CD14-positive monocyte (primary cell): ENCODE data around the gene SLC7A10. TPM values are rescaled to one million over a fixed set of nuclear protein-coding genes. Genes with fewer than 3 reads are reported as not detected.

Experiments used
- DNase-seq, 3 donors: peaks; one replicate each; pipeline ENCODE4 v3.0.0-alpha.2; 2011 to 2022
- H2AFZ ChIP-seq: 2 replicates; pipeline ENCODE4 v1.6.0; 2012; ENCODE audit warnings: mild to moderate bottlenecking, low read depth, low read length, inconsistent platforms; ENCODE audit not compliant: insufficient read depth, poor library complexity, severe bottlenecking
- H3K27ac ChIP-seq, 2 donors: 1 replicate in 1 of 2; 2 replicates in 1 of 2; pipeline ENCODE4 v1.5.1; 2012 to 2013; ENCODE audit warnings: low read length in 2 of 2, control low read depth in 1 of 2, inconsistent platforms in 1 of 2, low read depth in 1 of 2, mild to moderate bottlenecking in 1 of 2
- H3K27me3 ChIP-seq, 2 donors: one replicate each; pipeline versions ENCODE4 v1.6.0 to v1.6.1; 2011 to 2013; ENCODE audit warnings: low read length in 2 of 2; ENCODE audit not compliant: control insufficient read depth in 2 of 2, insufficient read depth in 2 of 2
- H3K36me3 ChIP-seq, 2 donors: replicated peaks in 1 of 2; 1 replicate in 1 of 2; 2 replicates in 1 of 2; pipeline versions ENCODE4 v1.5.1 to v1.6.1; 2012 to 2013; ENCODE audit warnings: low read length in 2 of 2, control low read depth in 1 of 2, inconsistent platforms in 1 of 2, mild to moderate bottlenecking in 1 of 2; ENCODE audit not compliant: insufficient read depth in 2 of 2, control insufficient read depth in 1 of 2
- H3K4me1 ChIP-seq, 2 donors: 1 replicate in 1 of 2; 2 replicates in 1 of 2; pipeline versions ENCODE4 v1.5.1 to v1.6.1; 2012 to 2013; ENCODE audit warnings: low read length in 2 of 2, control low read depth in 1 of 2, inconsistent platforms in 1 of 2, mild to moderate bottlenecking in 1 of 2, moderate library complexity in 1 of 2; ENCODE audit not compliant: insufficient read depth in 2 of 2, control insufficient read depth in 1 of 2
- H3K4me2 ChIP-seq: replicated peaks from 2 replicates; pipeline ENCODE3; 2012; ENCODE audit warnings: low read length, moderate library complexity, mild to moderate bottlenecking; ENCODE audit not compliant: poor library complexity, severe bottlenecking; ENCODE audit errors: extremely low read depth
- H3K4me3 ChIP-seq, 3 experiments: fragments of 200-600 bp in 1 of 3; sonication (generic) in 1 of 3; replicated peaks in 1 of 3; 1 replicate in 2 of 3; 2 replicates in 1 of 3; pipeline ENCODE4 v1.5.1; 2011 to 2013; ENCODE audit warnings: low read length in 3 of 3, mild to moderate bottlenecking in 3 of 3, control low read depth in 2 of 3, low read depth in 2 of 3, inconsistent platforms in 1 of 3, moderate library complexity in 1 of 3
- H3K79me2 ChIP-seq: 2 replicates; pipeline ENCODE4 v1.6.0; 2012; ENCODE audit warnings: mild to moderate bottlenecking, control low read depth, inconsistent platforms, low read length, moderate library complexity; ENCODE audit not compliant: insufficient read depth
- H3K9ac ChIP-seq: 2 replicates; pipeline ENCODE4 v1.6.0; 2017; ENCODE audit warnings: low read length, mild to moderate bottlenecking; ENCODE audit not compliant: insufficient read depth, poor library complexity, severe bottlenecking
- H3K9me3 ChIP-seq, 2 donors: replicated peaks in 1 of 2; 1 replicate in 1 of 2; 2 replicates in 1 of 2; pipeline versions ENCODE4 v1.5.1 to v1.6.1; 2012 to 2013; ENCODE audit warnings: low read length in 2 of 2, control low read depth in 1 of 2; ENCODE audit not compliant: control insufficient read depth in 1 of 2, insufficient read depth in 1 of 2
- H4K20me1 ChIP-seq: 2 replicates; pipeline ENCODE4 v1.6.0; 2012; ENCODE audit warnings: mild to moderate bottlenecking, low read length, control low read depth, moderate library complexity; ENCODE audit not compliant: insufficient read depth
- H3K27ac Mint-ChIP-seq, 7 donors: one replicate each; pipeline ENCODE4 v1.8.0; 2020; ENCODE audit warnings: mild to moderate bottlenecking in 7 of 7, mixed read lengths in 7 of 7, moderate library complexity in 6 of 7, inconsistent platforms in 2 of 7
- H3K27me3 Mint-ChIP-seq, 3 donors: one replicate each; pipeline ENCODE4 v1.8.0; 2021 to 2022; ENCODE audit warnings: low read depth in 3 of 3, mild to moderate bottlenecking in 3 of 3, mixed read lengths in 3 of 3, moderate library complexity in 3 of 3, inconsistent platforms in 1 of 3
- H3K36me3 Mint-ChIP-seq, 2 donors: one replicate each; pipeline ENCODE4 v1.8.0; 2020; ENCODE audit warnings: mixed read lengths in 2 of 2, inconsistent platforms in 1 of 2, mild to moderate bottlenecking in 1 of 2
- H3K4me1 Mint-ChIP-seq: one replicate; pipeline ENCODE4 v1.8.0; 2020; ENCODE audit warnings: mild to moderate bottlenecking, mixed read lengths
- H3K4me3 Mint-ChIP-seq, 2 donors: one replicate each; pipeline ENCODE4 v1.8.0; 2020; ENCODE audit warnings: mild to moderate bottlenecking in 2 of 2, mixed read lengths in 2 of 2, moderate library complexity in 1 of 2
- H3K9me3 Mint-ChIP-seq, 7 donors: one replicate each; pipeline ENCODE4 v1.8.0; 2020 to 2022; ENCODE audit warnings: mixed read lengths in 7 of 7, mild to moderate bottlenecking in 6 of 7, moderate library complexity in 6 of 7, inconsistent platforms in 2 of 7
- WGBS: methylation state at CpG from one replicate; pipeline ENCODE4 v1.1.5; 2013; ENCODE audit warnings: missing lambda C conversion rate; ENCODE audit not compliant: insufficient coverage; 5-methylcytosine and 5-hydroxymethylcytosine counted together
- intact Hi-C, 2 donors: fragments of 100-400 bp; cut with micrococcal nuclease; formaldehyde crosslinking; loops; one replicate each; pipeline versions ENCODE4 v1.15.0 to v1.15.1; 2023
- polyA plus RNA-seq, 3 donors: library from polyadenylated mRNA; depleted of rRNA in 1 of 3; unstranded in 2 of 3; stranded (reverse) in 1 of 3; fragments of 300-500 nt in 2 of 3; fragments of >200 nt in 1 of 3; fragmentation: Illumina TruSeq in 2 of 3; gene quantifications; 1 replicate in 2 of 3; 2 replicates in 1 of 3; pipeline ENCODE4 v1.2.3, GENCODE V29; 2012 to 2021
- TF ChIP-seq, protein P1 (sequence below): fragments of 200-600 bp; IDR thresholded peaks from one replicate; pipeline ENCODE4 v1.8.0; 2022; ENCODE audit warnings: antibody characterized with exemption, mild to moderate bottlenecking

The SLC7A10 gene
- polyA plus RNA-seq, 3 donors: 0.52 TPM; not detected in 2

DNA sequence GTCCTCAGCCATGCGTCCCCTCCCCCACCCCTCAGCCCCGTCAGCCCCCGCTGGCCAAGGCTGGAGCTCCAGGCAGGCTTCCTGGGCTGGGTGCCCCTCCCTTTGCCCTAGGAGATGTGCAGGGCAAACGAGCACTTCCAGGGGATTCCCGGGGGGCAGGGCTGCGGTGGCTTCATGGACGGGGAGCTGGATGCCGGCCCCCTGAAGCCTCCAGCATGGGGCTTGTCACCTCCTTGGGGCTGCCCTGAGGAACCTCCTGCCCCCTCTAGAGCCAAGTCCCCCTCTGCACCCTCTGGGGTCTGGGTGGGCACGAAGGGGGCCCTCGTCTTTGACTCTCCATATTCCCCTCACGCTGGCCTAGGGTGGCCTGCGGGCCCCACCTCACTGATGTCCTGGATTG is 25.4 kb upstream of the SLC7A10 start:
- 64% methylated on average over 7 of the region's 12 CpGs for WGBS
- no peak overlapping the region for H2AFZ ChIP-seq
- intact Hi-C loops: no loop called here
- no peak overlapping the region for H3K9ac ChIP-seq
- Mint-ChIP-seq H3K9me3 (peaks cover 0 to 2% (median 0%) of the 10 kb centered on the region in 7 donors), H3K27ac (no peak overlapping the region), H3K27me3 (no peaks in the 10 kb centered on the region), H3K36me3 (no peaks in the 10 kb centered on the region), H3K4me3 (no peak overlapping the region), H3K4me1 (peaks cover 41% of the 10 kb centered on the region)
- no peak overlapping the region for H3K4me3 ChIP-seq
- H3K36me3 ChIP-seq: no peaks in the 10 kb centered on the region
- H3K4me2 ChIP-seq: no peak overlapping the region
- no peak for DNase-seq
- H3K9me3 ChIP-seq: peaks cover 0 to 3% of the 10 kb centered on the region in 2 donors
- no peaks in the 10 kb centered on the region for H3K79me2 ChIP-seq
- no peak overlapping the region for H3K27ac ChIP-seq
- no peaks in the 10 kb centered on the region for H4K20me1 ChIP-seq
- no peaks in the 10 kb centered on the region for H3K27me3 ChIP-seq
- peaks cover 51 to 64% of the 10 kb centered on the region in 2 donors for H3K4me1 ChIP-seq
- TF ChIP-seq, protein P1, sequence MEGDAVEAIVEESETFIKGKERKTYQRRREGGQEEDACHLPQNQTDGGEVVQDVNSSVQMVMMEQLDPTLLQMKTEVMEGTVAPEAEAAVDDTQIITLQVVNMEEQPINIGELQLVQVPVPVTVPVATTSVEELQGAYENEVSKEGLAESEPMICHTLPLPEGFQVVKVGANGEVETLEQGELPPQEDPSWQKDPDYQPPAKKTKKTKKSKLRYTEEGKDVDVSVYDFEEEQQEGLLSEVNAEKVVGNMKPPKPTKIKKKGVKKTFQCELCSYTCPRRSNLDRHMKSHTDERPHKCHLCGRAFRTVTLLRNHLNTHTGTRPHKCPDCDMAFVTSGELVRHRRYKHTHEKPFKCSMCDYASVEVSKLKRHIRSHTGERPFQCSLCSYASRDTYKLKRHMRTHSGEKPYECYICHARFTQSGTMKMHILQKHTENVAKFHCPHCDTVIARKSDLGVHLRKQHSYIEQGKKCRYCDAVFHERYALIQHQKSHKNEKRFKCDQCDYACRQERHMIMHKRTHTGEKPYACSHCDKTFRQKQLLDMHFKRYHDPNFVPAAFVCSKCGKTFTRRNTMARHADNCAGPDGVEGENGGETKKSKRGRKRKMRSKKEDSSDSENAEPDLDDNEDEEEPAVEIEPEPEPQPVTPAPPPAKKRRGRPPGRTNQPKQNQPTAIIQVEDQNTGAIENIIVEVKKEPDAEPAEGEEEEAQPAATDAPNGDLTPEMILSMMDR: no peak

DNA sequence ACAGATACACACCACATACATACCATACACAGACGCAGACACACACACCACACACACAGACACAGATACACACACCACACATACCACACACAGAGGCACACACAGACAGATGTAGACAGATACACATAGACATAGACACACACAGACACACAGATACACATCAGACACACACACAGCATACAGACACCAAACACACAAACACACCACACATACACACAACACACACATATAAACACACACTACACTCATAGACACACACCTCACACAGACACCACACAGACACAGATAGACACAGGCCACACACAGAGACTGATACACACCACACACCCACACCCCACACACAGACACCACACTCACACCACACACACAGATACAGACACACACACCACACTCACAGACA is 24.9 kb upstream of the SLC7A10 start:
- H3K27me3 Mint-ChIP-seq: no peaks in the 10 kb centered on the region
- TF ChIP-seq, protein P1: no peak
- Histone ChIP-seq H3K79me2 (no peaks in the 10 kb centered on the region), H3K4me3 (no peak overlapping the region), H3K4me2 (no peak overlapping the region), H3K27ac (peak overlapping the region in 1 of 2 donors; percentile 83), H3K27me3 (no peaks in the 10 kb centered on the region), H2AFZ (no peak overlapping the region), H3K9ac (no peak overlapping the region), H3K9me3 (peaks cover 5 to 8% of the 10 kb centered on the region in 2 donors), H3K36me3 (no peaks in the 10 kb centered on the region), H4K20me1 (no peaks in the 10 kb centered on the region), H3K4me1 (peaks cover 51 to 64% of the 10 kb centered on the region in 2 donors)
- peaks cover 41% of the 10 kb centered on the region for H3K4me1 Mint-ChIP-seq
- H3K9me3 Mint-ChIP-seq: peaks cover 0 to 7% (median 5%) of the 10 kb centered on the region in 7 donors
- no peak overlapping the region for H3K27ac Mint-ChIP-seq
- no peak for DNase-seq
- H3K4me3 Mint-ChIP-seq: no peak overlapping the region
- 92% methylated on average over 1 of the region's 1 CpG for WGBS
- H3K36me3 Mint-ChIP-seq: no peaks in the 10 kb centered on the region
- intact Hi-C loops: no loop called here
